GM18907 (cell line): Measurements from ENCODE around the gene MPZ.

ENCODE experiments used
- ATAC-seq: cut with Tn5 transposase; IDR thresholded peaks from one replicate; pipeline ENCODE4 v1.9.1; 2021; ENCODE audit warnings: mild to moderate bottlenecking, moderate library complexity; ENCODE audit not compliant: unreplicated experiment

MPZ gene

DNA sequence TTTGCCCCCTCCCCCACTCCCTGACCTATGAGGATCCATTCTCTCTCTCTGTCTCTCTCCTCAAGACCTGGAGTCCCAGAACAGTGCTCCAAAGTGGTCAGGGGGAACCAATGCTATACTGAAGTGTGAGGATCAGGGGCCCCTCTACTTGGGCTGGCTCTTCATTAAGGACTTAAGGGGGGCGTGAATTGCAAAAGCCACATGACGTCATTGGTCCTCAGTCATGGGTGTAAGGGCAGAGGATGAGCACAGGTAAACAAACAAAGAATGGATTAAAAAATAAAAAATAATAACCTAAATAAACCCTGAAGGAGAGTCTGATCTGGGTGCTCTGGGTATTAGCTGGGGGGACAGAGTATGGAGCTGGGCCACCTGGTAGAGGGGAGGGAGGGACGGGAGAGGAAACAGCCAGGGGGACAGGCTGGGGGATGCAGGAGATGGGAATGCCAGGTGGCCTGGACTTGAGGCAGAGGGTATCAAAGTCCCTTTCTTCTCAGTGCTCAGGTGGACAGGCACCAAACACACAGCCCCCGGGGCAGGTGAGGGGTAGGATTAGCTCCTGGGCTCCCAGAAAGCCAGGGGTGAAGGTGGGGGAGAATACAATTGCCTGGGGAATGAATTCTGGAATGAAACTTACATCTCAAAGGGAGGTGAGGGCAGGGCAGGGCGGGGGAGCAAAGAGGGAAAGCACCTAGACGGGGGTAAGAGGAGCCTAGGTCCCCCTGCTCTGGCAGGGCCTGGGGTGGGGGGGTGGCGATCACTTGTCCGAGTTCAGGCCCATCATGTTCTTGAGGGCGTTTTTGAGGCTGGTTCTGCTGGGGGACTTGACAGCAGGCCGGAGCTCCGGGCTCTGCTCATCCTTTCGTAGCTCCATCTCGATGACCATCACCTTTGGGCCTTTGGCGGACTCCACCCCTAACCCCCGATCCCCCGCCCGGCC is 4.6 kb downstream of the MPZ start:
- no peak for ATAC-seq

- no peak for ATAC-seq
These were observed 9.3 kb downstream of the MPZ start for GRCh38 chr1:161300478-161300877.

- no peak for ATAC-seq
These were observed 10.4 kb downstream of the MPZ start for GRCh38 chr1:161299347-161299746.

DNA sequence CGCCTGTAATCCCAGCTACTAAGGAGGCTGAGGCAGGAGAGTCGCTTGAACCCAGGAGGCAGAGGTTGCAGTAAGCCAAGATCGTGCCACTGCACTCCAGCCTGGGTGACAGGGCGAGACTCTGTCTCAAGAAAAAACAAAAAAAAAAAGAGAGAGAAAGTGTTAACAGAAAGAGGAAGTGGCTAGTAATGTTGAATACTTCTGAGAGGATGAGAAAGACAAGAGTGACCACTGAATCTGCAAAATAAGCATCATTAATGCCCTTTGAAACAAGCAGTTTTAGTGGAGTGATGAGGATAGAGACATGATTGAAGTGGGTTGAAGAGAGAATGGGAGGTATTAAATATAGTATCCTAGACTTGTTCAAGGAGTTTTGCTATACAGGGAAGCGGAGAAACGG is 11.7 kb downstream of the MPZ start:
- ATAC-seq: no peak

DNA sequence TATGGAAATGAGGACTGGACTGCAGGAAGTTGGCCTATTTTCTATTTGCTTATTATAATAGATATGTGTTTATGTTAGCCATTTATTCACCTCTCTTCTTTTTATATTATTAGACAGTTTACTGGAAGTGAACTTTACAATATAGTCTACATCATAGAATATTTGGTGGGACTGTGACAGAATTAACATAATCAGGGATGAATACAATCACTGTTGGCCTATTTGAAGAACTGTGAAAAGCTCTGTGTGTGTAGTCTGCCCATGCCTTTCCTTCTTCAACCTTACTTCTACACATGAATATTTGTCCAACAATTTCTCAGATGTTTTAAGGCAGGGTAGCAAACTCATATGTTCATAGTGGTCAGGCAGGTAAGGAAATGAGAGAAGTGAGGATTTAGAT is 12.4 kb downstream of the MPZ start:
- ATAC-seq: no peak

GRCh38 chr1:161290779-161291178 is 19.0 kb downstream of the MPZ start:
- ATAC-seq: no peak

DNA sequence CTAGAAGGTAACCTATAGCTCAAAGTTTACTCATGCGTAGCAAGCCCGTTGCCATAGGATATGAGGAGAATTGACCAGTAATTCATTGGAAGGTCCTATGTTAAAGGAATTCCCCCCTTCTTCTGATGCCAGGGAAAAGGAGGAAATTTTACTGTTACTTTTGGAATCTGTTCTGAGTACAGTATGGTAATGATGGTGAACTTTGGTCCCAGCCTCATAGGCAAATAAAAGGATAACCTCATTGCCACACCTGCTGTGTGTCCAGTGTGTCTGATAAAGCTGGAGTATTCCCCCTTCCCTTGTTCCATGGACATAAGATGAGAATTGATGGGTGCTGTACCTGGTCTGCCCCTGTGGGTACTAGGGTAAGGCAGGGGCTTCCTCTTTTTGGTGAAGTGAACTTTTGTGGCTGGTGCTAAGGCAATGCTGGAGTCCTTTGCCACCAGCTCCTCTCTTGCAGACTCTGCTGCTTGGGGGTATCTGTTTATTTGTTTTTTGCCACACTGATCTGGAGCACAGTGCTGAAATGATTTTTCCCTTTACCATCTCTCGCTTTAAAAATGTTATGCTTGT is 22.2 kb downstream of the MPZ start:
- ATAC-seq: no peak

GRCh38 chr1:161285521-161285920 is 24.2 kb downstream of the MPZ start:
- no peak for ATAC-seq

GRCh38 chr1:161285113-161285512 is 24.7 kb downstream of the MPZ start:
- no peak for ATAC-seq

GRCh38 chr1:161282991-161283390 is 26.8 kb downstream of the MPZ start:
- ATAC-seq: no peak

GRCh38 chr1:161274874-161275273 is 34.9 kb downstream of the MPZ start:
- no peak for ATAC-seq

DNA sequence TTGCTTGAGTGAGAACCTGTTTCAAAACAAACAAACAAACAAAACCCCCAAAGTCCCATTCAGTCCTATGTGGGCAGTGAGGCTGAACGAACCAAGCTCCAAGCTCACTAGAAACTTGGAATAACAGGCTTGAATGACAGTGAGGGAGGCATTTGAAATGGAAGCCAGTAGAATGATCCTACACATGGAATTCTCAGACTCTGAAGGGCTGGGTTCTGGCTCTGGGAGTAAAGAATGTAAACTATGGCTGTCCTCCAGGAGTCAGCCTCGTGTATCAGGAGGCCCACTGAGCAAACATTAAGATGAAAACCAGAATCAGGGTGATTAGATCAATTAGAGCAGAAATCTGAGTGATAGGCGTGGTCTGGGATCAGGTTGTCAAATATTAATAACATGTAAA is 36.4 kb downstream of the MPZ start:
- no peak for ATAC-seq

DNA sequence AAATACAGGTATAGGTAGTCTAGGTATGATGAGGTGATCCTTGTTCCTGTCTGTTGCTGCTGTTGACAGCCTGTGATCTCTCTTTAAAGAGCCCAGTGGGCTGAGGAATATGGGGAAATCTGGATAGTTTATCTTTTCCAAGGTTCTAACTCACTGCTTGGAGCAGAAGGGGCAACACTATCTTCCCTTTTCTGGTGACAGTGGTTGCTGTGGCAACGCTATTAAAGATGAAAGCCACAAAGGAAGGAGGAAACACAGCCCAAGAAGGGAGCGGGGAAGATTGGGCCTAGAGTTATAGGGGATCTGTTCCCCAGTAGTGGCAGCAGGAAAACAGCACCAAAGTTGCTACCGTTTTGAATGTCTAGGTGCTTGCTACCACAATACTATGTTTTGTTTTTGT is 42.4 kb downstream of the MPZ start:
- ATAC-seq: no peak

GRCh38 chr1:161266836-161267235 is 42.9 kb downstream of the MPZ start:
- no peak for ATAC-seq

- no peak for ATAC-seq
These were observed 43.6 kb downstream of the MPZ start for GRCh38 chr1:161266202-161266601.

GRCh38 chr1:161265305-161265704 is 44.5 kb downstream of the MPZ start:
- no peak for ATAC-seq

- no peak for ATAC-seq
These were observed 48.2 kb downstream of the MPZ start for GRCh38 chr1:161261261-161262235.

DNA sequence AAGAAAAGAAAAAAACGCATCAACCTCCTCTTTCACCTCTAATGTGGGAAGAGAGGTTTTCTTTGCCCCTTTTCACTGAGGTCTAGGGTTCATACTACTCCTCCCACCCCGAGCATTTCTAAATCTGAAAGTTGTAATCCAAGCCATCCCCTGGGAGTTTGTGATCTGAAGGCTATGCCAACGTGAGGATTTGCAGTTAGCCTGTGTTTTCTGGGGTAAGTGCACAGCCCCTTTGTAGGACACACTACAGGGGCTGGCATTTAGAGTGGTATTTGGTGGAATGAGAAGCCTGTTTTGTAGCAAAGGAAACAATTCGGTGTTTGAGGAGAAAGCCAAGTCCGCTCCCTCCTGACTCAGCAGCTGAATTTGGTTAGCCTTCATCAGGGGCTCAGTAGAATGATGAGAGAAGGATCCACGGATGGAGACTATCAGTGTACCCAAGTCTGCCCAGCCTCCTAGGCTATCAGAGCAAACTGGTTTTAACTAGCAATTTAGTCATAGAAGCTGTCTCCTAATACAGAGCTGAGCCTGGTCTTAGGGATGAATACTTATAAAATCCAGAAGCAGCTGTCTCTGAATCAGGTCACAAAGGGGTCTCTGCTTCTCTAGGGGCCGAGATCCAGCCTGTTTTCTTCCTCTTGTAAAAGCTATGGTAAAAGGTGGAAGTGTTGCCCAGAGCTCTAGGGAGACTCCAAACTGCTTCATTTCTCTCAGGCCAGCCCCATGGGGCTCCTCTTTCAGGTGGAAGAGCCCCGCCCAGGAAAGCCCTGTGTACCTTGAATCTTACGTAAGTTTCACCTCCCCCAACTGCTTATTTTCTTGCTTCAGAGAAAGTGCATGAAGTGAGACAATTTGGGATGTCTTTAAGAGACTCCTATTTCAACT is 49.1 kb downstream of the MPZ start:
- no peak for ATAC-seq

DNA sequence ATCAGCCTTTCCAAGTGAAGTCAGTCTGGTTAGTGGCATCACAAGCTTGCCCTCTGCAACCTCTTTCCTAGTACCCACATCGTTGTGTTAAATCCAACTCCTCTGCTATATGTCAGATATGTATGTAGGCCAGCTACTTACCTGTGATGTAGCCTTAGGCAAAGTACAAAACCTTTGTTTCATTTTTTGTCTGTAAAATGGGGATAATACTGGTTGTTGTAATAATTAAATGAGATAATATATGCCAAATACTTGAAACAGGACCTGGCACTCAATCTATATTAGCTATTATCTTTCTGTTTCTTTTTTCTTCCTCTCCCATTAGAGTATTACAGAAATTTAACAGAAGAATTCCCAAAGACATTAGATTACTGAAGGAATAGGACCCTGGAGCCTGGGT is 50.0 kb downstream of the MPZ start:
- no peak for ATAC-seq

GRCh38 chr1:161259345-161259702 is 50.4 kb downstream of the MPZ start:
- ATAC-seq: no peak
